ENCODE results near the gene PRKACG.
"Not testable (repeated sequence)": the region's sequence is repeated elsewhere in the genome, so short reads cannot be mapped to it uniquely, and the experiment has no call there.

- TF ChIP-seq, protein P1, sequence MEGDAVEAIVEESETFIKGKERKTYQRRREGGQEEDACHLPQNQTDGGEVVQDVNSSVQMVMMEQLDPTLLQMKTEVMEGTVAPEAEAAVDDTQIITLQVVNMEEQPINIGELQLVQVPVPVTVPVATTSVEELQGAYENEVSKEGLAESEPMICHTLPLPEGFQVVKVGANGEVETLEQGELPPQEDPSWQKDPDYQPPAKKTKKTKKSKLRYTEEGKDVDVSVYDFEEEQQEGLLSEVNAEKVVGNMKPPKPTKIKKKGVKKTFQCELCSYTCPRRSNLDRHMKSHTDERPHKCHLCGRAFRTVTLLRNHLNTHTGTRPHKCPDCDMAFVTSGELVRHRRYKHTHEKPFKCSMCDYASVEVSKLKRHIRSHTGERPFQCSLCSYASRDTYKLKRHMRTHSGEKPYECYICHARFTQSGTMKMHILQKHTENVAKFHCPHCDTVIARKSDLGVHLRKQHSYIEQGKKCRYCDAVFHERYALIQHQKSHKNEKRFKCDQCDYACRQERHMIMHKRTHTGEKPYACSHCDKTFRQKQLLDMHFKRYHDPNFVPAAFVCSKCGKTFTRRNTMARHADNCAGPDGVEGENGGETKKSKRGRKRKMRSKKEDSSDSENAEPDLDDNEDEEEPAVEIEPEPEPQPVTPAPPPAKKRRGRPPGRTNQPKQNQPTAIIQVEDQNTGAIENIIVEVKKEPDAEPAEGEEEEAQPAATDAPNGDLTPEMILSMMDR (conservative IDR thresholded peaks at IDR 0.05 in 1 of 2, IDR thresholded peaks at IDR 0.05 in 1 of 2; ENCODE audit: extremely low read depth in 1 of 2, insufficient read depth in 1 of 2, low read depth in 1 of 2, low read length in 2 of 2): not testable (repeated sequence)
- TF ChIP-seq EZH2 (IDR thresholded peaks at IDR 0.05; ENCODE audit: borderline replicate concordance, low read length): not testable (repeated sequence)
Observed at GRCh38 chr9:69050936-69051335, 37.0 kb upstream of the PRKACG start.
